ENCODE results near the gene NPLOC4.

GRCh38 chr17:81556863-81557262, 80.0 kb downstream of the NPLOC4 start:
- TF ChIP-seq CTCF (IDR thresholded peaks at IDR 0.05; ENCODE audit: insufficient read depth, low read length, poor library complexity, severe bottlenecking) (no peak), EZH2phosphoT487 (conservative IDR thresholded peaks at IDR 0.05; ENCODE audit: low read length) (no peak)
